A549 (cell line): ENCODE measurements around the gene TIMM9.

Experiments
- EP300 ChIP-seq, 2 experiments: fragments of >200 bp; sonication (Bioruptor Twin); formaldehyde crosslinking; IDR thresholded peaks; 2 replicates in 1 of 2; 3 replicates in 1 of 2; pipeline ENCODE4 v1.6.1; 2016 to 2017
- JUN ChIP-seq, 2 experiments: fragments of >200 bp; sonication (Bioruptor Twin); formaldehyde crosslinking; IDR thresholded peaks; 2 replicates in 1 of 2; 3 replicates in 1 of 2; pipeline ENCODE4 v1.6.1; 2016 to 2017
- JUNB ChIP-seq: fragments of >200 bp; sonication (Bioruptor Twin); formaldehyde crosslinking; IDR thresholded peaks from 2 replicates; pipeline ENCODE4 v1.6.1; 2016
- NFE2L2 ChIP-seq: fragments of 150-350 bp; conservative IDR thresholded peaks from 2 replicates; pipeline ENCODE4 v1.6.1; 2014; ENCODE audit warnings: low read length
- POLR2A ChIP-seq: IDR thresholded peaks from 2 replicates; pipeline ENCODE4 v1.6.1; 2012; ENCODE audit warnings: mild to moderate bottlenecking, low read length
- REST ChIP-seq: fragments of 200-600 bp; sonication (generic); IDR thresholded peaks from 2 replicates; pipeline ENCODE4 v1.6.1; 2016; ENCODE audit warnings: antibody characterized with exemption, mild to moderate bottlenecking, moderate library complexity
- RFX5 ChIP-seq: fragments of 450-650 bp; IDR thresholded peaks from 2 replicates; pipeline ENCODE4 v1.7.1; 2014; ENCODE audit warnings: antibody characterized with exemption, mild to moderate bottlenecking, moderate library complexity
- TP53 ChIP-seq: fragments of 250-450 bp; sonication (Bioruptor Pico); IDR thresholded peaks from 2 replicates; pipeline ENCODE4 v1.5.0; 2021; ENCODE audit warnings: mild to moderate bottlenecking, moderate library complexity
- TF ChIP-seq, protein P1 (sequence below): fragments of >200 bp; sonication (Bioruptor Twin); formaldehyde crosslinking; IDR thresholded peaks from 3 replicates; pipeline ENCODE4 v1.5.1; 2016

DNA sequence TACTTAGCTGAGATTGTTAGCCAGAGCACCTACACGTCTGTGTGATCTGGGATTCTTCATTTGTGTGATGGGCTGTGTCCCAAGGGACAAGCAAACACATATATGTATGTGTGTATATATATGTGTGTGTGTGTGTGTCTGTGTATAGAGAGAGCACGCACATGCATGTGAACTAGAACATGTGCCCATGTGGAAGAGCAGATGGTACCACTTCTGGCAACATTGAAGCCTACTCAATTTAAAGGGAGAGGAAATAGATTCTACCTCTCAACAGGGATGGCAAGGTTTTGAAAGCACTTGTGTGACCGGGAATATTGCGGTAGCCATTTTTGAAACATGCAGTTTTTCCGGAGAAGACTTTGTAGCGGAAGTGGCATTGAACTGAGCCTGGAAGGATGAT lies 30.2 kb downstream of the TIMM9 start:
- no peak for TF ChIP-seq POLR2A
- TF ChIP-seq JUNB = no peak
- no peak for TF ChIP-seq REST
- TF ChIP-seq EP300 (IDR thresholded peaks at IDR 0.05) = no peak
- TF ChIP-seq TP53 (CRISPR knock-in tag) = no peak
- TF ChIP-seq JUN (IDR thresholded peaks at IDR 0.05) = no peak
- no peak for TF ChIP-seq NFE2L2
- no peak for TF ChIP-seq RFX5
- TF ChIP-seq, protein P1, sequence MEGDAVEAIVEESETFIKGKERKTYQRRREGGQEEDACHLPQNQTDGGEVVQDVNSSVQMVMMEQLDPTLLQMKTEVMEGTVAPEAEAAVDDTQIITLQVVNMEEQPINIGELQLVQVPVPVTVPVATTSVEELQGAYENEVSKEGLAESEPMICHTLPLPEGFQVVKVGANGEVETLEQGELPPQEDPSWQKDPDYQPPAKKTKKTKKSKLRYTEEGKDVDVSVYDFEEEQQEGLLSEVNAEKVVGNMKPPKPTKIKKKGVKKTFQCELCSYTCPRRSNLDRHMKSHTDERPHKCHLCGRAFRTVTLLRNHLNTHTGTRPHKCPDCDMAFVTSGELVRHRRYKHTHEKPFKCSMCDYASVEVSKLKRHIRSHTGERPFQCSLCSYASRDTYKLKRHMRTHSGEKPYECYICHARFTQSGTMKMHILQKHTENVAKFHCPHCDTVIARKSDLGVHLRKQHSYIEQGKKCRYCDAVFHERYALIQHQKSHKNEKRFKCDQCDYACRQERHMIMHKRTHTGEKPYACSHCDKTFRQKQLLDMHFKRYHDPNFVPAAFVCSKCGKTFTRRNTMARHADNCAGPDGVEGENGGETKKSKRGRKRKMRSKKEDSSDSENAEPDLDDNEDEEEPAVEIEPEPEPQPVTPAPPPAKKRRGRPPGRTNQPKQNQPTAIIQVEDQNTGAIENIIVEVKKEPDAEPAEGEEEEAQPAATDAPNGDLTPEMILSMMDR = no peak
